Neural cell (in vitro differentiated cells): Measurements from ENCODE around the gene DCTN1. TPM values are rescaled to one million over a fixed set of nuclear protein-coding genes. Genes with fewer than 3 reads are reported as not detected.

Source experiments
- H2AFZ ChIP-seq: fragments of 200-600, 300-800 bp; sonication (generic), shearing (Covaris generic); 2 replicates; pipeline ENCODE4 v1.6.0; 2014; ENCODE audit warnings: low read depth, mild to moderate bottlenecking, antibody characterized with exemption, low read length, moderate library complexity
- H3F3A ChIP-seq: fragments of 200-600 bp; shearing (Covaris generic); 2 replicates; pipeline ENCODE4 v1.6.1; 2016; ENCODE audit warnings: mild to moderate bottlenecking, moderate library complexity, mixed read lengths, antibody characterized with exemption, low read length; ENCODE audit not compliant: insufficient read depth, poor library complexity, severe bottlenecking
- H3K27ac ChIP-seq: fragments of 200-600, 300-800 bp; sonication (generic), shearing (Covaris generic); 2 replicates; pipeline ENCODE4 v1.5.1; 2014; ENCODE audit warnings: mild to moderate bottlenecking, low read length, moderate library complexity
- H3K27me3 ChIP-seq: fragments of 300-800, 200-600 bp; sonication (generic), shearing (Covaris generic); 2 replicates; pipeline ENCODE4 v1.6.0; 2014; ENCODE audit warnings: mild to moderate bottlenecking, low read depth, low read length, moderate library complexity; ENCODE audit not compliant: insufficient read depth
- H3K36me3 ChIP-seq: fragments of 300-800, 200-600 bp; sonication (generic), shearing (Covaris generic); 2 replicates; pipeline ENCODE4 v1.5.1; 2014; ENCODE audit warnings: mild to moderate bottlenecking, antibody characterized with exemption, low read length, moderate library complexity; ENCODE audit not compliant: insufficient read depth
- H3K4me2 ChIP-seq: fragments of 300-800, 200-600 bp; sonication (generic), shearing (Covaris generic); 2 replicates; pipeline ENCODE4 v1.6.0; 2014; ENCODE audit warnings: mild to moderate bottlenecking, low read length
- H3K4me3 ChIP-seq: fragments of 300-800, 200-600 bp; sonication (generic), shearing (Covaris generic); 2 replicates; pipeline ENCODE4 v1.5.1; 2014; ENCODE audit warnings: mild to moderate bottlenecking, low read length, moderate library complexity
- H3K79me2 ChIP-seq: fragments of 200-600 bp; shearing (Covaris generic); replicated peaks from 2 replicates; pipeline ENCODE4 v1.6.0; 2014; ENCODE audit warnings: mild to moderate bottlenecking, low read length, moderate library complexity; ENCODE audit not compliant: insufficient read depth
- H3K9ac ChIP-seq: fragments of 300-800, 200-600 bp; sonication (generic), shearing (Covaris generic); 2 replicates; pipeline ENCODE4 v1.6.1; 2016; ENCODE audit warnings: mild to moderate bottlenecking, low read length, mixed read lengths
- H3K9me2 ChIP-seq: fragments of 200-600 bp; shearing (Covaris generic); 2 replicates; pipeline ENCODE4 v1.6.1; 2016; ENCODE audit warnings: mild to moderate bottlenecking, low read length, mixed read lengths; ENCODE audit not compliant: insufficient read depth
- H3K9me3 ChIP-seq: fragments of 200-600, 300-800 bp; sonication (generic), shearing (Covaris generic); 2 replicates; pipeline ENCODE4 v1.6.1; 2016; ENCODE audit warnings: mild to moderate bottlenecking, mixed run types, low read length, moderate library complexity, mixed read lengths
- H4K20me1 ChIP-seq: fragments of 200-600 bp; shearing (Covaris generic); 2 replicates; pipeline ENCODE4 v1.6.1; 2016; ENCODE audit warnings: mild to moderate bottlenecking, mixed run types; ENCODE audit not compliant: insufficient read depth
- CTCF ChIP-seq: fragments of 450-650 bp; IDR thresholded peaks from 2 replicates; pipeline ENCODE4 v1.5.1; 2014; ENCODE audit warnings: antibody characterized with exemption, mild to moderate bottlenecking, moderate library complexity; ENCODE audit not compliant: poor library complexity, severe bottlenecking
- EP300 ChIP-seq: fragments of 450-650 bp; conservative IDR thresholded peaks from 2 replicates; pipeline ENCODE4 v1.6.1; 2014; ENCODE audit warnings: antibody characterized with exemption, mild to moderate bottlenecking, moderate library complexity; ENCODE audit not compliant: poor library complexity, severe bottlenecking
- EZH2 ChIP-seq: fragments of 200-600, 300-800 bp; shearing (Covaris generic), sonication (generic); IDR thresholded peaks from 2 replicates; pipeline ENCODE4 v1.6.1; 2014; ENCODE audit warnings: antibody characterized with exemption, low read length, borderline replicate concordance, mild to moderate bottlenecking; ENCODE audit not compliant: insufficient read depth, poor library complexity, severe bottlenecking
- MXI1 ChIP-seq: fragments of 450-650 bp; conservative IDR thresholded peaks from 2 replicates; pipeline ENCODE4 v1.6.1; 2014; ENCODE audit warnings: antibody characterized with exemption, mild to moderate bottlenecking; ENCODE audit not compliant: poor library complexity, severe bottlenecking
- POLR2AphosphoS5 ChIP-seq: IDR thresholded peaks from 2 replicates; pipeline ENCODE4 v1.6.1; 2012
- RAD21 ChIP-seq: fragments of 450-650 bp; conservative IDR thresholded peaks from 2 replicates; pipeline ENCODE4 v1.6.1; 2014; ENCODE audit warnings: antibody characterized with exemption, mild to moderate bottlenecking, moderate library complexity
- SMC3 ChIP-seq: fragments of 450-650 bp; conservative IDR thresholded peaks from 2 replicates; pipeline ENCODE4 v1.6.1; 2014; ENCODE audit warnings: antibody characterized with exemption, mild to moderate bottlenecking, moderate library complexity; ENCODE audit not compliant: poor library complexity
- TAF1 ChIP-seq: IDR thresholded peaks from 2 replicates; pipeline ENCODE4 v1.6.1; 2012; ENCODE audit warnings: low read depth
- polyA plus RNA-seq: library from polyadenylated mRNA; depleted of rRNA; stranded (reverse); fragments of >200 nt; gene quantifications from 2 replicates; pipeline ENCODE4 v1.2.3, GENCODE V29; 2014
- TF ChIP-seq, protein P1 (sequence below): IDR thresholded peaks from 2 replicates; pipeline ENCODE4 v1.6.1; 2012; ENCODE audit warnings: borderline replicate concordance

DCTN1 gene
- polyA plus RNA-seq, 1 donor from 2014 or later: 160 TPM

GRCh38 chr2:74399785-74400184 lies 19.7 kb upstream of the DCTN1 start:
- no peak overlapping the region for H3K4me3 ChIP-seq
- no peaks in the 10 kb centered on the region for H3K79me2 ChIP-seq
- no peak overlapping the region for H3K9ac ChIP-seq
- no peak overlapping the region for H3K4me2 ChIP-seq
- no peaks in the 10 kb centered on the region for H3F3A ChIP-seq
- TF ChIP-seq CTCF (peak; percentile 31), SMC3 (no peak)
- H2AFZ ChIP-seq: no peak overlapping the region
- H3K9me3 ChIP-seq: no peaks in the 10 kb centered on the region
- H3K9me2 ChIP-seq: no peaks in the 10 kb centered on the region
- H4K20me1 ChIP-seq: no peaks in the 10 kb centered on the region
- no peaks in the 10 kb centered on the region for H3K27me3 ChIP-seq
- H3K27ac ChIP-seq: no peak overlapping the region
- no peaks in the 10 kb centered on the region for H3K36me3 ChIP-seq

DNA sequence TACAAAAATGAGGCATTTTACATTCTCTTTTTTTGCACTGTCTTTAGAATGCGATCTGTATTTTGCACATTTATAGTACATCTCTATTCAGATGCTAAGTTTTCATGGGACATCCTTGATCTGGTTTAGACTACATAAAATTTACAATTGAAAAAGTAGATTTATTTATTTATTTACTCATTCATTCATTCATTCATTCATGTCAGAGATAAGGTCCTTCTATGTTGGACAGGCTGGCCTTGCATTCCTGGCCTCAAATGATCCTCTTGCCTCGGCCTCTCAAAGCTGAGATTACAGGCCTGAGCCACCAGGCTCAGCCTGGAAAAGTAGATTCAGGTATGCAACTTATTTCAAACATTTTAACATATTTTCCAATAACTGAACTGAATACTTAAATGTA lies 16.0 kb upstream of the DCTN1 start:
- Histone ChIP-seq H3K27me3 (no peaks in the 10 kb centered on the region), H3K36me3 (no peaks in the 10 kb centered on the region), H2AFZ (no peak overlapping the region), H3K9ac (no peak overlapping the region), H3K9me2 (no peaks in the 10 kb centered on the region), H3K4me3 (no peak overlapping the region), H3F3A (no peaks in the 10 kb centered on the region), H3K79me2 (peaks cover 4% of the 10 kb centered on the region), H3K4me2 (no peak overlapping the region), H3K9me3 (no peaks in the 10 kb centered on the region), H4K20me1 (no peaks in the 10 kb centered on the region), H3K27ac (no peak overlapping the region)
- no peak for TF ChIP-seq EZH2
- no peak for TF ChIP-seq EP300
- TF ChIP-seq SMC3: no peak
- no peak for TF ChIP-seq RAD21
- TF ChIP-seq TAF1: no peak
- TF ChIP-seq POLR2AphosphoS5: no peak
- TF ChIP-seq, protein P1, sequence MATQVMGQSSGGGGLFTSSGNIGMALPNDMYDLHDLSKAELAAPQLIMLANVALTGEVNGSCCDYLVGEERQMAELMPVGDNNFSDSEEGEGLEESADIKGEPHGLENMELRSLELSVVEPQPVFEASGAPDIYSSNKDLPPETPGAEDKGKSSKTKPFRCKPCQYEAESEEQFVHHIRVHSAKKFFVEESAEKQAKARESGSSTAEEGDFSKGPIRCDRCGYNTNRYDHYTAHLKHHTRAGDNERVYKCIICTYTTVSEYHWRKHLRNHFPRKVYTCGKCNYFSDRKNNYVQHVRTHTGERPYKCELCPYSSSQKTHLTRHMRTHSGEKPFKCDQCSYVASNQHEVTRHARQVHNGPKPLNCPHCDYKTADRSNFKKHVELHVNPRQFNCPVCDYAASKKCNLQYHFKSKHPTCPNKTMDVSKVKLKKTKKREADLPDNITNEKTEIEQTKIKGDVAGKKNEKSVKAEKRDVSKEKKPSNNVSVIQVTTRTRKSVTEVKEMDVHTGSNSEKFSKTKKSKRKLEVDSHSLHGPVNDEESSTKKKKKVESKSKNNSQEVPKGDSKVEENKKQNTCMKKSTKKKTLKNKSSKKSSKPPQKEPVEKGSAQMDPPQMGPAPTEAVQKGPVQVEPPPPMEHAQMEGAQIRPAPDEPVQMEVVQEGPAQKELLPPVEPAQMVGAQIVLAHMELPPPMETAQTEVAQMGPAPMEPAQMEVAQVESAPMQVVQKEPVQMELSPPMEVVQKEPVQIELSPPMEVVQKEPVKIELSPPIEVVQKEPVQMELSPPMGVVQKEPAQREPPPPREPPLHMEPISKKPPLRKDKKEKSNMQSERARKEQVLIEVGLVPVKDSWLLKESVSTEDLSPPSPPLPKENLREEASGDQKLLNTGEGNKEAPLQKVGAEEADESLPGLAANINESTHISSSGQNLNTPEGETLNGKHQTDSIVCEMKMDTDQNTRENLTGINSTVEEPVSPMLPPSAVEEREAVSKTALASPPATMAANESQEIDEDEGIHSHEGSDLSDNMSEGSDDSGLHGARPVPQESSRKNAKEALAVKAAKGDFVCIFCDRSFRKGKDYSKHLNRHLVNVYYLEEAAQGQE: no peak
- TF ChIP-seq MXI1: no peak
- TF ChIP-seq CTCF: no peak
